WTC11 (cell line): ENCODE measurements around the gene ATP5ME. TPM values are rescaled to one million over a fixed set of nuclear protein-coding genes. Genes with fewer than 3 reads are reported as not detected.

Source experiments
- ATAC-seq: fragments of 200-7000 bp; cut with Tn5 transposase; 2 replicates; pipeline ENCODE4 v1.10.0; 2021; ENCODE audit warnings: mild to moderate bottlenecking, moderate library complexity
- CTCF ChIA-PET: fragments of 300-600 bp; sonication (Branson Sonifier 250); formaldehyde crosslinking; loops from one replicate; lab custom pipeline; 2021; ENCODE audit warnings: antibody characterized with exemption; lab: Charles Lee
- POLR2A ChIA-PET: fragments of 350-600 bp; sonication (Branson Sonifier 250); formaldehyde crosslinking; loops from one replicate; lab custom pipeline; 2021; ENCODE audit warnings: antibody characterized with exemption; lab: Charles Lee
- DNase-seq: peaks from one replicate; pipeline ENCODE4 v3.0.0; 2021; ENCODE audit warnings: low spot score
- H3K27ac Mint-ChIP-seq: 2 replicates; pipeline ENCODE4 v1.8.0; 2021; ENCODE audit warnings: mixed read lengths
- H3K27me3 Mint-ChIP-seq: 2 replicates; pipeline ENCODE4 v1.8.0; 2021; ENCODE audit warnings: low read depth, mild to moderate bottlenecking, moderate library complexity, mixed read lengths
- H3K36me3 Mint-ChIP-seq: 2 replicates; pipeline ENCODE4 v1.8.0; 2021; ENCODE audit warnings: mixed read lengths
- H3K4me1 Mint-ChIP-seq: 2 replicates; pipeline ENCODE4 v1.8.0; 2022; ENCODE audit warnings: mixed read lengths
- H3K4me3 Mint-ChIP-seq: 2 replicates; pipeline ENCODE4 v1.8.0; 2021; ENCODE audit warnings: mild to moderate bottlenecking, moderate library complexity, mixed read lengths
- H3K9me3 Mint-ChIP-seq: 2 replicates; pipeline ENCODE4 v1.8.0; 2021; ENCODE audit warnings: mixed read lengths
- CREM ChIP-seq: sonication (generic); formaldehyde crosslinking; IDR thresholded peaks from 2 replicates; pipeline ENCODE4 v1.8.1; 2022; ENCODE audit warnings: mild to moderate bottlenecking, missing genetic modification reagents, moderate library complexity
- ELF4 ChIP-seq: sonication (generic); formaldehyde crosslinking; IDR thresholded peaks from 2 replicates; pipeline ENCODE4 v1.8.1; 2022; ENCODE audit warnings: low read depth, mild to moderate bottlenecking, moderate library complexity, missing genetic modification reagents
- EMX1 ChIP-seq: fragments of 250-450 bp; sonication (Bioruptor Pico); IDR thresholded peaks from 2 replicates; pipeline ENCODE4 v1.8.0; 2021; ENCODE audit warnings: mild to moderate bottlenecking
- ETV6 ChIP-seq: sonication (generic); formaldehyde crosslinking; IDR thresholded peaks from 2 replicates; pipeline ENCODE4 v1.8.1; 2022; ENCODE audit warnings: mild to moderate bottlenecking, missing genetic modification reagents
- FOXK1 ChIP-seq: sonication (generic); formaldehyde crosslinking; IDR thresholded peaks from 2 replicates; pipeline ENCODE4 v1.8.0; 2022; ENCODE audit warnings: mild to moderate bottlenecking, moderate library complexity, missing genetic modification reagents
- GABPB1 ChIP-seq: sonication (generic); formaldehyde crosslinking; IDR thresholded peaks from 2 replicates; pipeline ENCODE4 v1.8.1; 2023; ENCODE audit warnings: mild to moderate bottlenecking, missing genetic modification reagents
- JAZF1 ChIP-seq: fragments of 250-450 bp; sonication (Bioruptor Pico); IDR thresholded peaks from 2 replicates; pipeline ENCODE4 v1.9.0; 2021; ENCODE audit warnings: moderate library complexity, mild to moderate bottlenecking, inconsistent platforms
- NR1H2 ChIP-seq: sonication (generic); formaldehyde crosslinking; IDR thresholded peaks from 2 replicates; pipeline ENCODE4 v1.9.0; 2021; ENCODE audit warnings: mild to moderate bottlenecking, moderate library complexity, missing genetic modification reagents
- OVOL2 ChIP-seq: fragments of 250-450 bp; sonication (Bioruptor Pico); IDR thresholded peaks from 2 replicates; pipeline ENCODE4 v1.9.0; 2021; ENCODE audit warnings: mild to moderate bottlenecking, borderline replicate concordance
- SMAD3 ChIP-seq: sonication (generic); formaldehyde crosslinking; IDR thresholded peaks from 2 replicates; pipeline ENCODE4 v1.8.0; 2022; ENCODE audit warnings: missing genetic modification reagents, mild to moderate bottlenecking, borderline replicate concordance
- ZNF263 ChIP-seq: sonication (generic); formaldehyde crosslinking; IDR thresholded peaks from 2 replicates; pipeline ENCODE4 v1.8.1; 2022; ENCODE audit warnings: low read depth, mild to moderate bottlenecking, moderate library complexity, missing genetic modification reagents
- total RNA-seq: library from RNA; stranded (reverse); gene quantifications from 3 replicates; pipeline ENCODE4 v1.2.3, GENCODE V29; 2021
- TF ChIP-seq, protein P1 (sequence below): sonication (generic); formaldehyde crosslinking; IDR thresholded peaks from 2 replicates; pipeline ENCODE4 v1.8.1; 2023; ENCODE audit warnings: mild to moderate bottlenecking, missing genetic modification reagents, borderline replicate concordance
- TF ChIP-seq, protein P2 (sequence below): sonication (generic); formaldehyde crosslinking; IDR thresholded peaks from 2 replicates; pipeline ENCODE4 v1.8.0; 2022; ENCODE audit warnings: mild to moderate bottlenecking, missing genetic modification reagents
- TF ChIP-seq, protein P3 (sequence below): sonication (generic); formaldehyde crosslinking; IDR thresholded peaks from 2 replicates; pipeline ENCODE4 v1.8.0; 2022; ENCODE audit warnings: mild to moderate bottlenecking, missing genetic modification reagents
- TF ChIP-seq, protein P4 (sequence below): sonication (generic); formaldehyde crosslinking; IDR thresholded peaks from 2 replicates; pipeline ENCODE4 v1.8.0; 2022; ENCODE audit warnings: mild to moderate bottlenecking, missing genetic modification reagents
- TF ChIP-seq, protein P5 (sequence below): fragments of 200-600 bp; IDR thresholded peaks from 2 replicates; pipeline ENCODE4 v1.8.0; 2022; ENCODE audit warnings: antibody characterized with exemption
- TF ChIP-seq, protein P6 (sequence below): sonication (generic); formaldehyde crosslinking; IDR thresholded peaks from 2 replicates; pipeline ENCODE4 v1.8.1; 2023; ENCODE audit warnings: mild to moderate bottlenecking, moderate library complexity, missing genetic modification reagents
- TF ChIP-seq, protein P7 (sequence below): sonication (generic); formaldehyde crosslinking; IDR thresholded peaks from 2 replicates; pipeline ENCODE4 v1.8.0; 2023; ENCODE audit warnings: missing genetic modification reagents

ATP5ME gene
- total RNA-seq, 1 experiment from 2014 or later: 468 TPM

DNA sequence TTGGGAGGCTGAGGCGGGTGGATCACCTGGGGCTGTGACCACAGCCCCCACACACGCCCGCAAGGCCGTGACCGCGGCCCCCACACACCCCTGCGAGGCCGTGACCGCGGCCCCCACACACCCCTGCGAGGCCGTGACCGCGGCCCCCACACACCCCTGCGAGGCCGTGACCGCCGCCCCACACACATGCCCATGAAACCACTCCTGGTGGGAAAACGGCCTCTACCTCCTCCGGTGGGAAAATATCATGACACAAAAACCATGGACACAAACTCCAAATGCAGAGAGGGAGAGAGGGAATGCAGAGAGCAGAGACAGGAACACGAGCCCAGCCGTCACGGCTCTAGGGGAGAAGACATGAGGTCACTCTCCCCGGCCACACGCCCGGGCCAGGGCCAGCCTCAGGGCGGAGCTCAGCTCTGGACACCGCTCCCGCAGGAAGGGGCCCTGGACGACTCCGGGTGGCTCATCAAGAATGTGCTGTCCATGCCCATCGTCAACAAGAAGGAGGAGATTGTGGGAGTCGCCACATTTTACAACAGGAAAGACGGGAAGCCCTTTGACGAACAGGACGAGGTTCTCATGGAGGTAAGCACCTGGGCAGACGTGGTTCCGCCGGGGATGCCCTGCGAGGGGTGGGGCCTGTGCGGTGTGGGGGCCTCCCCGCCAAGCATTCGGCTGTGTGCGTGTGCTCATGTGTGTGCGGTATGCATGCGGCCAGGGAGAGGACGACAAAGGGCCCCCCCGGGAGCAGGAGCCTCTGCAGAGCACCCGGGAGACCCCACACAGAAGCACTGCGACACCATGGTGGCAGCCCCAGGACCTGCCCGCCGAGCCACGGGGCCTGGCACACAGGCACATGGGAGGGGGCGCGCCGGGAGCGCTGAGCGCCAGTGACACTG lies 17.4 kb downstream of the ATP5ME start (continued):
- TF ChIP-seq, protein P1, sequence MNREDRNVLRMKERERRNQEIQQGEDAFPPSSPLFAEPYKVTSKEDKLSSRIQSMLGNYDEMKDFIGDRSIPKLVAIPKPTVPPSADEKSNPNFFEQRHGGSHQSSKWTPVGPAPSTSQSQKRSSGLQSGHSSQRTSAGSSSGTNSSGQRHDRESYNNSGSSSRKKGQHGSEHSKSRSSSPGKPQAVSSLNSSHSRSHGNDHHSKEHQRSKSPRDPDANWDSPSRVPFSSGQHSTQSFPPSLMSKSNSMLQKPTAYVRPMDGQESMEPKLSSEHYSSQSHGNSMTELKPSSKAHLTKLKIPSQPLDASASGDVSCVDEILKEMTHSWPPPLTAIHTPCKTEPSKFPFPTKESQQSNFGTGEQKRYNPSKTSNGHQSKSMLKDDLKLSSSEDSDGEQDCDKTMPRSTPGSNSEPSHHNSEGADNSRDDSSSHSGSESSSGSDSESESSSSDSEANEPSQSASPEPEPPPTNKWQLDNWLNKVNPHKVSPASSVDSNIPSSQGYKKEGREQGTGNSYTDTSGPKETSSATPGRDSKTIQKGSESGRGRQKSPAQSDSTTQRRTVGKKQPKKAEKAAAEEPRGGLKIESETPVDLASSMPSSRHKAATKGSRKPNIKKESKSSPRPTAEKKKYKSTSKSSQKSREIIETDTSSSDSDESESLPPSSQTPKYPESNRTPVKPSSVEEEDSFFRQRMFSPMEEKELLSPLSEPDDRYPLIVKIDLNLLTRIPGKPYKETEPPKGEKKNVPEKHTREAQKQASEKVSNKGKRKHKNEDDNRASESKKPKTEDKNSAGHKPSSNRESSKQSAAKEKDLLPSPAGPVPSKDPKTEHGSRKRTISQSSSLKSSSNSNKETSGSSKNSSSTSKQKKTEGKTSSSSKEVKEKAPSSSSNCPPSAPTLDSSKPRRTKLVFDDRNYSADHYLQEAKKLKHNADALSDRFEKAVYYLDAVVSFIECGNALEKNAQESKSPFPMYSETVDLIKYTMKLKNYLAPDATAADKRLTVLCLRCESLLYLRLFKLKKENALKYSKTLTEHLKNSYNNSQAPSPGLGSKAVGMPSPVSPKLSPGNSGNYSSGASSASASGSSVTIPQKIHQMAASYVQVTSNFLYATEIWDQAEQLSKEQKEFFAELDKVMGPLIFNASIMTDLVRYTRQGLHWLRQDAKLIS (CRISPR knock-in tag): no peak
- TF ChIP-seq ELF4 (CRISPR knock-in tag) (no peak), SMAD3 (CRISPR knock-in tag) (no peak)

DNA sequence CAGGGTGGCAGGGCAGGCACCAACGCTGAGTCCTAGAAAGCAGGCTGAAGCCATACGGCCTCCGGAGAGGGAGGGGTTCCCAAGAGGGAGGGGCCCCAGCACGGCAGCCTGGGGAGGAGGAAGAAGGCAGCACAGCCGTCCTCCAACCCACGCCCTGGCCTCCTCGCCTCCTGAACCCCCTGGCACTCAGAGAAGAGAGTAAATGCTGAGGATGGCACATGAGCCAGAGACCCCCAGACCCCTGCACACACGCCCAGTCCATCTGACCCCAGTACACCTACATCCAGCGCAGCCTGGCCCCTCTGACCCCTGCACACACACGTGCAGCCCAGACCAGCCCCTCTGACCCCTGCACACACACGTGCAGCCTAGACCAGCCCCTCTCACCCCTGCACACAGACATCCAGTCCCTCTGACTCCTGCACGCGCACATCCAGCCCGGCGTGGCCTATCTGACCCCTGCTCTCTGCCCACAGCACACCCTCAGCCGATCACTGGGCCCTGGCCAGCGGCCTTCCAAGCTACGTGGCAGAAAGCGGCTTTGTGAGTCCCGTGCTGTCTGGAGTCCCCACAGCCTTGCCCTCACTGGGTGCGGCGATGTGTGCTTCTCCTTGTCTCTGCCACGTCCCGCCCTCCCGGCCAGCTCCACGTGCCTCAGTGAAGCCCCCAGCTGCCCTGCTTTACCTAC lies 18.5 kb downstream of the ATP5ME start:
- CTCF ChIA-PET: interaction anchor here (1.4 kb wide), 1 partner anchor 29 kb away, joined by 3 read pairs; no protein-coding TSS in a partner anchor

DNA sequence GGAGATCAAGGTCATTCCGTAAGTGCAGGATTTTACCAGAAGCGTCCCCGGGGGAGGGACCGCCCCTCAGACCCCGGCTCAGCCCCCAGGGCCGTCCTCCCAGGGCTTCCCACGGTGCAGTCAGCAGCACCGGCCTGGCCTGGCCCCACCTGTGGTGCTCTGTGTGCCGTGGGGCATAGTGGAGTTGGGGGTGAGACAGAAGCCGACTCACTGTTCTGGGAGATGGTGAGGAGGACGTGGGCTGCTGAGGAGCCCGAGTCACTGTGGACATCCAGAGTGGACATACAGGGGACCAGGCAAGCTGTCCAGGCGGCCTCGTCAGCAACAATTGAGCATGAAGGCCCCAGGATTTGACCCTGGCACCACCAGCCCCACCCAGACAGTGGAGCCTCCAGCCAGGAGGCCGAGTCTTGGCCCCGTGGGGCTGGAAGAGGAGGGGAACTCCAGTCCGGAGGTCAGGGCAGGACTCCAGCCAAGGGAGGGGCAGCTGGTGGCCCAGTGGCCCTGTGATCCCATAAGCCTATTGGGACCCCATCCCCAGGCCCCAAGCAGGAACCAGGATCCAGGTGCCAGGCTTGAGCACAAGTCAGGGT lies 19.1 kb downstream of the ATP5ME start:
- POLR2A ChIA-PET: no interaction called here
- H3K36me3 Mint-ChIP-seq: peaks cover 4% of the 10 kb centered on the region; the same call in 1 of the 2 replicates
- DNase-seq: no peak
- no peak for ATAC-seq
- H3K4me1 Mint-ChIP-seq: no peaks in the 10 kb centered on the region
- H3K27me3 Mint-ChIP-seq: peaks cover 3% of the 10 kb centered on the region; the same call in 1 of the 2 replicates
- H3K9me3 Mint-ChIP-seq: peaks cover 7% of the 10 kb centered on the region; the same call in 1 of the 2 replicates
- TF ChIP-seq ETV6 (CRISPR knock-in tag) (no peak), GABPB1 (CRISPR knock-in tag) (no peak)
- TF ChIP-seq, protein P2, sequence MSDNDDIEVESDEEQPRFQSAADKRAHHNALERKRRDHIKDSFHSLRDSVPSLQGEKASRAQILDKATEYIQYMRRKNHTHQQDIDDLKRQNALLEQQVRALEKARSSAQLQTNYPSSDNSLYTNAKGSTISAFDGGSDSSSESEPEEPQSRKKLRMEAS (CRISPR knock-in tag): no peak
- TF ChIP-seq, protein P3, sequence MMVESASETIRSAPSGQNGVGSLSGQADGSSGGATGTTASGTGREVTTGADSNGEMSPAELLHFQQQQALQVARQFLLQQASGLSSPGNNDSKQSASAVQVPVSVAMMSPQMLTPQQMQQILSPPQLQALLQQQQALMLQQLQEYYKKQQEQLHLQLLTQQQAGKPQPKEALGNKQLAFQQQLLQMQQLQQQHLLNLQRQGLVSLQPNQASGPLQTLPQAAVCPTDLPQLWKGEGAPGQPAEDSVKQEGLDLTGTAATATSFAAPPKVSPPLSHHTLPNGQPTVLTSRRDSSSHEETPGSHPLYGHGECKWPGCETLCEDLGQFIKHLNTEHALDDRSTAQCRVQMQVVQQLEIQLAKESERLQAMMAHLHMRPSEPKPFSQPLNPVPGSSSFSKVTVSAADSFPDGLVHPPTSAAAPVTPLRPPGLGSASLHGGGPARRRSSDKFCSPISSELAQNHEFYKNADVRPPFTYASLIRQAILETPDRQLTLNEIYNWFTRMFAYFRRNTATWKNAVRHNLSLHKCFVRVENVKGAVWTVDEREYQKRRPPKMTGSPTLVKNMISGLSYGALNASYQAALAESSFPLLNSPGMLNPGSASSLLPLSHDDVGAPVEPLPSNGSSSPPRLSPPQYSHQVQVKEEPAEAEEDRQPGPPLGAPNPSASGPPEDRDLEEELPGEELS (CRISPR knock-in tag): no peak
- TF ChIP-seq, protein P4, sequence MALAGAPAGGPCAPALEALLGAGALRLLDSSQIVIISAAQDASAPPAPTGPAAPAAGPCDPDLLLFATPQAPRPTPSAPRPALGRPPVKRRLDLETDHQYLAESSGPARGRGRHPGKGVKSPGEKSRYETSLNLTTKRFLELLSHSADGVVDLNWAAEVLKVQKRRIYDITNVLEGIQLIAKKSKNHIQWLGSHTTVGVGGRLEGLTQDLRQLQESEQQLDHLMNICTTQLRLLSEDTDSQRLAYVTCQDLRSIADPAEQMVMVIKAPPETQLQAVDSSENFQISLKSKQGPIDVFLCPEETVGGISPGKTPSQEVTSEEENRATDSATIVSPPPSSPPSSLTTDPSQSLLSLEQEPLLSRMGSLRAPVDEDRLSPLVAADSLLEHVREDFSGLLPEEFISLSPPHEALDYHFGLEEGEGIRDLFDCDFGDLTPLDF (CRISPR knock-in tag): no peak
- TF ChIP-seq, protein P5, sequence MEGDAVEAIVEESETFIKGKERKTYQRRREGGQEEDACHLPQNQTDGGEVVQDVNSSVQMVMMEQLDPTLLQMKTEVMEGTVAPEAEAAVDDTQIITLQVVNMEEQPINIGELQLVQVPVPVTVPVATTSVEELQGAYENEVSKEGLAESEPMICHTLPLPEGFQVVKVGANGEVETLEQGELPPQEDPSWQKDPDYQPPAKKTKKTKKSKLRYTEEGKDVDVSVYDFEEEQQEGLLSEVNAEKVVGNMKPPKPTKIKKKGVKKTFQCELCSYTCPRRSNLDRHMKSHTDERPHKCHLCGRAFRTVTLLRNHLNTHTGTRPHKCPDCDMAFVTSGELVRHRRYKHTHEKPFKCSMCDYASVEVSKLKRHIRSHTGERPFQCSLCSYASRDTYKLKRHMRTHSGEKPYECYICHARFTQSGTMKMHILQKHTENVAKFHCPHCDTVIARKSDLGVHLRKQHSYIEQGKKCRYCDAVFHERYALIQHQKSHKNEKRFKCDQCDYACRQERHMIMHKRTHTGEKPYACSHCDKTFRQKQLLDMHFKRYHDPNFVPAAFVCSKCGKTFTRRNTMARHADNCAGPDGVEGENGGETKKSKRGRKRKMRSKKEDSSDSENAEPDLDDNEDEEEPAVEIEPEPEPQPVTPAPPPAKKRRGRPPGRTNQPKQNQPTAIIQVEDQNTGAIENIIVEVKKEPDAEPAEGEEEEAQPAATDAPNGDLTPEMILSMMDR: no peak
- TF ChIP-seq, protein P6, sequence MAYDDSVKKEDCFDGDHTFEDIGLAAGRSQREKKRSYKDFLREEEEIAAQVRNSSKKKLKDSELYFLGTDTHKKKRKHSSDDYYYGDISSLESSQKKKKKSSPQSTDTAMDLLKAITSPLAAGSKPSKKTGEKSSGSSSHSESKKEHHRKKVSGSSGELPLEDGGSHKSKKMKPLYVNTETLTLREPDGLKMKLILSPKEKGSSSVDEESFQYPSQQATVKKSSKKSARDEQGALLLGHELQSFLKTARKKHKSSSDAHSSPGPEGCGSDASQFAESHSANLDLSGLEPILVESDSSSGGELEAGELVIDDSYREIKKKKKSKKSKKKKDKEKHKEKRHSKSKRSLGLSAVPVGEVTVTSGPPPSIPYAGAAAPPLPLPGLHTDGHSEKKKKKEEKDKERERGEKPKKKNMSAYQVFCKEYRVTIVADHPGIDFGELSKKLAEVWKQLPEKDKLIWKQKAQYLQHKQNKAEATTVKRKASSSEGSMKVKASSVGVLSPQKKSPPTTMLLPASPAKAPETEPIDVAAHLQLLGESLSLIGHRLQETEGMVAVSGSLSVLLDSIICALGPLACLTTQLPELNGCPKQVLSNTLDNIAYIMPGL (CRISPR knock-in tag): no peak
- no peak overlapping the region for H3K27ac Mint-ChIP-seq
- CTCF ChIA-PET: no interaction called here
- no peak overlapping the region for H3K4me3 Mint-ChIP-seq

More for the DNA sequence above, 18.5 kb downstream of the ATP5ME start:
- POLR2A ChIA-PET: no interaction called here
- TF ChIP-seq ZNF263 (CRISPR knock-in tag) (no peak), EMX1 (CRISPR knock-in tag) (no peak), NR1H2 (no peak), JAZF1 (no peak), SMAD3 (CRISPR knock-in tag) (no peak), CREM (no peak), FOXK1 (CRISPR knock-in tag) (no peak), OVOL2 (no peak)
- TF ChIP-seq, protein P2 (CRISPR knock-in tag): no peak
- TF ChIP-seq, protein P7, sequence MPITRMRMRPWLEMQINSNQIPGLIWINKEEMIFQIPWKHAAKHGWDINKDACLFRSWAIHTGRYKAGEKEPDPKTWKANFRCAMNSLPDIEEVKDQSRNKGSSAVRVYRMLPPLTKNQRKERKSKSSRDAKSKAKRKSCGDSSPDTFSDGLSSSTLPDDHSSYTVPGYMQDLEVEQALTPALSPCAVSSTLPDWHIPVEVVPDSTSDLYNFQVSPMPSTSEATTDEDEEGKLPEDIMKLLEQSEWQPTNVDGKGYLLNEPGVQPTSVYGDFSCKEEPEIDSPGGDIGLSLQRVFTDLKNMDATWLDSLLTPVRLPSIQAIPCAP (CRISPR knock-in tag): no peak
- TF ChIP-seq, all 79 proteins: peak for 0
- Mint-ChIP-seq H3K36me3 (peaks cover 4% of the 10 kb centered on the region), H3K4me1 (no peaks in the 10 kb centered on the region), H3K4me3 (no peak overlapping the region), H3K9me3 (peaks cover 9% of the 10 kb centered on the region; the same call in 1 of the 2 replicates), H3K27ac (no peak overlapping the region), H3K27me3 (peaks cover 3% of the 10 kb centered on the region; the same call in 1 of the 2 replicates)
- DNase-seq: no peak
- ATAC-seq: no peak
